ENCODE data around the gene ZNF597.

DNA sequence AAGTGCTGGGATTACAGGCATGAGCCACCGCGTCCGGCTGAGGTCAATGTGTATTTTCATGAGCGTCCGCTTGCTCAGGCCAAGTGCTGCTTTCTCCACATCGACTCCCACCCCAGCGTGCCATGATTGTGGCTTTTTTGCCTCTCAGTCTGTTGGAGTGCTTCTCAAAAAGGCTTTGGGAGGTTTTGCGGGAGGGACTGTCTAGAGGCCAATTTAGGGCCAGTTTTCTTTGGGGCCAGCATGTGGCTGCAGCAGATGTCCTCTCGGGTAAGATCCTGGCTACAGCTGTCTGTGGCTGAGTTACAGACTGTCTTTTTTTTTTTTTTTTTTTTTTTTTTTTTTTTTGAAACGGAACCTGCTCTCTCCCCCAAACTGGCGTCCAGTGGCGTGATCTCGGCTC, 45.5 kb upstream of the ZNF597 start:
- TF ChIP-seq, protein P1, sequence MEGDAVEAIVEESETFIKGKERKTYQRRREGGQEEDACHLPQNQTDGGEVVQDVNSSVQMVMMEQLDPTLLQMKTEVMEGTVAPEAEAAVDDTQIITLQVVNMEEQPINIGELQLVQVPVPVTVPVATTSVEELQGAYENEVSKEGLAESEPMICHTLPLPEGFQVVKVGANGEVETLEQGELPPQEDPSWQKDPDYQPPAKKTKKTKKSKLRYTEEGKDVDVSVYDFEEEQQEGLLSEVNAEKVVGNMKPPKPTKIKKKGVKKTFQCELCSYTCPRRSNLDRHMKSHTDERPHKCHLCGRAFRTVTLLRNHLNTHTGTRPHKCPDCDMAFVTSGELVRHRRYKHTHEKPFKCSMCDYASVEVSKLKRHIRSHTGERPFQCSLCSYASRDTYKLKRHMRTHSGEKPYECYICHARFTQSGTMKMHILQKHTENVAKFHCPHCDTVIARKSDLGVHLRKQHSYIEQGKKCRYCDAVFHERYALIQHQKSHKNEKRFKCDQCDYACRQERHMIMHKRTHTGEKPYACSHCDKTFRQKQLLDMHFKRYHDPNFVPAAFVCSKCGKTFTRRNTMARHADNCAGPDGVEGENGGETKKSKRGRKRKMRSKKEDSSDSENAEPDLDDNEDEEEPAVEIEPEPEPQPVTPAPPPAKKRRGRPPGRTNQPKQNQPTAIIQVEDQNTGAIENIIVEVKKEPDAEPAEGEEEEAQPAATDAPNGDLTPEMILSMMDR (IDR thresholded peaks at IDR 0.05): no peak
- no peak for TF ChIP-seq POLR2AphosphoS5 (IDR thresholded peaks at IDR 0.05)
